Chondrocyte (in vitro differentiated cells): ENCODE measurements around the gene ZNF385B. TPM values are rescaled to one million over a fixed set of nuclear protein-coding genes. Genes with fewer than 3 reads are reported as not detected.

ENCODE experiments used
- DNase-seq: peaks from one replicate; pipeline ENCODE4 v3.0.0; 2021; ENCODE audit warnings: mixed read lengths, low spot score
- H3K27ac Mint-ChIP-seq: one replicate; pipeline ENCODE4 v1.8.0; 2021; ENCODE audit warnings: mild to moderate bottlenecking, moderate library complexity, mixed read lengths; ENCODE audit not compliant: unreplicated experiment
- H3K27me3 Mint-ChIP-seq: 2 replicates; pipeline ENCODE4 v1.8.0; 2021; ENCODE audit warnings: low read depth, mixed read lengths
- H3K36me3 Mint-ChIP-seq: 2 replicates; pipeline ENCODE4 v1.8.0; 2021; ENCODE audit warnings: low read depth, mixed read lengths
- H3K4me1 Mint-ChIP-seq: 2 replicates; pipeline ENCODE4 v1.8.0; 2021; ENCODE audit warnings: low read depth, mild to moderate bottlenecking, mixed read lengths
- H3K4me3 Mint-ChIP-seq: one replicate; pipeline ENCODE4 v1.8.0; 2021; ENCODE audit warnings: mild to moderate bottlenecking, moderate library complexity, mixed read lengths; ENCODE audit not compliant: unreplicated experiment
- H3K9me3 Mint-ChIP-seq: 2 replicates; pipeline ENCODE4 v1.8.0; 2021; ENCODE audit warnings: low read depth, mixed read lengths
- total RNA-seq: library from RNA; stranded (reverse); gene quantifications from 3 replicates; pipeline ENCODE4 v1.2.1, GENCODE V29; 2021
- TF ChIP-seq, protein P1 (sequence below): fragments of 200-600 bp; sonication (generic); IDR thresholded peaks from 2 replicates; pipeline ENCODE4 v1.5.0; 2021; ENCODE audit warnings: antibody characterized with exemption, mild to moderate bottlenecking, moderate library complexity

Gene ZNF385B
- total RNA-seq, 1 donor from 2014 or later = 0.25 TPM

- TF ChIP-seq, protein P1, sequence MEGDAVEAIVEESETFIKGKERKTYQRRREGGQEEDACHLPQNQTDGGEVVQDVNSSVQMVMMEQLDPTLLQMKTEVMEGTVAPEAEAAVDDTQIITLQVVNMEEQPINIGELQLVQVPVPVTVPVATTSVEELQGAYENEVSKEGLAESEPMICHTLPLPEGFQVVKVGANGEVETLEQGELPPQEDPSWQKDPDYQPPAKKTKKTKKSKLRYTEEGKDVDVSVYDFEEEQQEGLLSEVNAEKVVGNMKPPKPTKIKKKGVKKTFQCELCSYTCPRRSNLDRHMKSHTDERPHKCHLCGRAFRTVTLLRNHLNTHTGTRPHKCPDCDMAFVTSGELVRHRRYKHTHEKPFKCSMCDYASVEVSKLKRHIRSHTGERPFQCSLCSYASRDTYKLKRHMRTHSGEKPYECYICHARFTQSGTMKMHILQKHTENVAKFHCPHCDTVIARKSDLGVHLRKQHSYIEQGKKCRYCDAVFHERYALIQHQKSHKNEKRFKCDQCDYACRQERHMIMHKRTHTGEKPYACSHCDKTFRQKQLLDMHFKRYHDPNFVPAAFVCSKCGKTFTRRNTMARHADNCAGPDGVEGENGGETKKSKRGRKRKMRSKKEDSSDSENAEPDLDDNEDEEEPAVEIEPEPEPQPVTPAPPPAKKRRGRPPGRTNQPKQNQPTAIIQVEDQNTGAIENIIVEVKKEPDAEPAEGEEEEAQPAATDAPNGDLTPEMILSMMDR = no peak
- H3K36me3 Mint-ChIP-seq = peaks cover 2% of the 10 kb centered on the region
These were observed 35.1 kb downstream of the ZNF385B start for GRCh38 chr2:179826297-179826696.

DNA sequence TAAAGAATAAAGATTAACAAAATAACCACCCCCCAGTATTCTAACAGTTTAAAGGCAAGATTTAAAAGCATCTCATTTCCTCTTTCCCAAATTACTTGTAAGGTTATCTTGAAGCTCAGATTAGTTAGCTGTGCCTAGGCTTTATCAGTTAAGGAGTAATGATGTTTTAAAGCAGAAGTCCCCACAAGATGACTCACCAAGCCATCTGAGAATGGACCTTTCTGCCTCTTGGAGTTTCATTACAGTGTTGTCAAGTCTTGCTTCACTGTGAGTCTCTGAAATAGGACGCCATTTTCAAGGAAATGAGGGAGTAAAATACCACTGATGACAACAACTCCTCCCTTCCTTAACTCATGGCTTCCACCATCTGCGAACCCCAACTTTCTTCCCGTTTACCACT is 35.9 kb downstream of the ZNF385B start:
- Mint-ChIP-seq H3K27ac (no peak overlapping the region), H3K27me3 (peaks cover 36% of the 10 kb centered on the region), H3K36me3 (peaks cover 2% of the 10 kb centered on the region), H3K4me3 (no peak overlapping the region), H3K4me1 (no peaks in the 10 kb centered on the region), H3K9me3 (no peaks in the 10 kb centered on the region)
- no peak for DNase-seq
- TF ChIP-seq, protein P1 = no peak

More at GRCh38 chr2:179826297-179826696, 35.1 kb downstream of the ZNF385B start:
- Mint-ChIP-seq H3K4me3 (no peak overlapping the region), H3K9me3 (no peaks in the 10 kb centered on the region), H3K27ac (no peak overlapping the region), H3K27me3 (peaks cover 39% of the 10 kb centered on the region), H3K4me1 (no peaks in the 10 kb centered on the region)
- DNase-seq = no peak

GRCh38 chr2:179824961-179825360 is 36.5 kb downstream of the ZNF385B start:
- peaks cover 32% of the 10 kb centered on the region for H3K27me3 Mint-ChIP-seq
- H3K4me3 Mint-ChIP-seq = no peak overlapping the region
- TF ChIP-seq, protein P1 = no peak
- H3K27ac Mint-ChIP-seq = no peak overlapping the region
- no peak for DNase-seq
- H3K9me3 Mint-ChIP-seq = no peaks in the 10 kb centered on the region
- H3K4me1 Mint-ChIP-seq = no peaks in the 10 kb centered on the region
- peaks cover 2% of the 10 kb centered on the region for H3K36me3 Mint-ChIP-seq

DNA sequence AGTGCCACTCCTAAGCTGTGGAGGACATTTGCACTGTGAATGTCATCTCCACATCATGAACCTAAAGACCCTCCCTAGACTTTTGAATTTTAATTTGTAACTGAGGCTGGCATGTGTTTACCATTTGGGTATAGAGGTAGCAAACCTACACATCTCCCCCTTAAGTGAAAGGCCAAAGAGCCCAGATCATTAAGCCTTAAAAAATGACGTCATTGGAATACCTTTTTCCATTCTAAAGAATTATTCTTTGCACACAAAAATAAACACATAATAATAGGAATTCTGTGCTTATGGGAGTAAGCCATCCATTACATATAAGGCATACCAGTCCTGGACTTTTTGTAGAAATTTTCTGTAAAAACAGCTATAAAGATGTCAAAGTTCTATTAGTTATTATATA is 38.9 kb downstream of the ZNF385B start:
- no peak overlapping the region for H3K27ac Mint-ChIP-seq
- no peak overlapping the region for H3K4me3 Mint-ChIP-seq
- DNase-seq = no peak
- H3K4me1 Mint-ChIP-seq = no peaks in the 10 kb centered on the region
- peaks cover 23% of the 10 kb centered on the region for H3K27me3 Mint-ChIP-seq
- H3K9me3 Mint-ChIP-seq = no peaks in the 10 kb centered on the region
- TF ChIP-seq, protein P1 = no peak
- no peaks in the 10 kb centered on the region for H3K36me3 Mint-ChIP-seq

DNA sequence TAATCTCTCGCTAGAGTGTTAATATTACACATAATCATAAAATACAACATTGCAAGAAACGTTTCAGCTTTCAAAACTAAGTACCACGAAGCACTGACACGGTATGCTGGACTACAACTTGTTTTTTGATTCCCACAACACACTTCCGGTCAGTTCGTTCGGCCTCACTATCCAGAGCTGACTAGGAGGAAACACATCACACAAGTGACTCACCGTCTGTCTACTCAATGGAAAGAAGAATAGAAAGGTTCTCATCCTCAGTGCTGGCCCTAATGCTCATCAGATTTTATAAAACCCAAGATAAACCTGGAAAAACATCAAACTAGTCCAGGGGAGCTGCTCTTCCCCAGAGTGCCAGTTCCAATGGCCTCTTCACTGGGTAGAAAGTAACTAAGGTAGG is 42.9 kb downstream of the ZNF385B start:
- no peak for DNase-seq
- Mint-ChIP-seq H3K27ac (no peak overlapping the region), H3K4me3 (no peak overlapping the region), H3K9me3 (no peaks in the 10 kb centered on the region), H3K36me3 (no peaks in the 10 kb centered on the region), H3K27me3 (no peaks in the 10 kb centered on the region), H3K4me1 (no peaks in the 10 kb centered on the region)
- TF ChIP-seq, protein P1 = no peak
